BLaER1 (cell line): ENCODE results near the gene ZNF764.
A peak's percentile ranks its signal among the peaks of the same experiment; 100 is the strongest.

Source experiments
- H3K27ac ChIP-seq: shearing (Covaris generic); formaldehyde crosslinking; 2 replicates; pipeline ENCODE4 v1.8.1; 2022
- H3K27me3 ChIP-seq: shearing (Covaris generic); formaldehyde crosslinking; 2 replicates; pipeline ENCODE4 v1.8.1; 2022
- H3K36me3 ChIP-seq: shearing (Covaris generic); formaldehyde crosslinking; 2 replicates; pipeline ENCODE4 v1.8.1; 2022
- H3K4me1 ChIP-seq: shearing (Covaris generic); formaldehyde crosslinking; 2 replicates; pipeline ENCODE4 v1.8.1; 2022
- H3K4me2 ChIP-seq: shearing (Covaris generic); formaldehyde crosslinking; 2 replicates; pipeline ENCODE4 v1.8.1; 2022
- H3K4me3 ChIP-seq: shearing (Covaris generic); formaldehyde crosslinking; 2 replicates; pipeline ENCODE4 v1.8.1; 2022
- H3K9ac ChIP-seq: shearing (Covaris generic); formaldehyde crosslinking; 2 replicates; pipeline ENCODE4 v1.8.1; 2022
- H3K9me3 ChIP-seq: shearing (Covaris generic); formaldehyde crosslinking; 2 replicates; pipeline ENCODE4 v1.8.1; 2022
- H4K20me1 ChIP-seq: shearing (Covaris generic); formaldehyde crosslinking; 2 replicates; pipeline ENCODE4 v1.8.1; 2022
- Cebpa-rat ChIP-seq: shearing (Covaris generic); IDR thresholded peaks from 2 replicates; pipeline ENCODE4 v1.8.1; 2022

ZNF764 gene

GRCh38 chr16:30557957-30558788 lies at the start of gene ZNF764:
TSS of gene ZNF764 (minus strand) at chr16:30558374. CDS start at chr16:30558182, 192 bp downstream.
- Histone ChIP-seq H3K27ac (peak within 1 kb of the TSS; percentile 95), H4K20me1 (peaks cover 21% of the 10 kb centered on the region; the same call in 1 of the 2 replicates), H3K36me3 (peaks cover 34% of the 10 kb centered on the region), H3K27me3 (peaks cover 33% of the 10 kb centered on the region), H3K4me3 (peak within 1 kb of the TSS; percentile 95), H3K4me1 (peaks cover 51% of the 10 kb centered on the region), H3K9me3 (no peaks in the 10 kb centered on the region), H3K9ac (peak within 1 kb of the TSS; percentile 98), H3K4me2 (peak within 1 kb of the TSS; percentile 91)
- TF ChIP-seq Cebpa-rat: no peak

DNA sequence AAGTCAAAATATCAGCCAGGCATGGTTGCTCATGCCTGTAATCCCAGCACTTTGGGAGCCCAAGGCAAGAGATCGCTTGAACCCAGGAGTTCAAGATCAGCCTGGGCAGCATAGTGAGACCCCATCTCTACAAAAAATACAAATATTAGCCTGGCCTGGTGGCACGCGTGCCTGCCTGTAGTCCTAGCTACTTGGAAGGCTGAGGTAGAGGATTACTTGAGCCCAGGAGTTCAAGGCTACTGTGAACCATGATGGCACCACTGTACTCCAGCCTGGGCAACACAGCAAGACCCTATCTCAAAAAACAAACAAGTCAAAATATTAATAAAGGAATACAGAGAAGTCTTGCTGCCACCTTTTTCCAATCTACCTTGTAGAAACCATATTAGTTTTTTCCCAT lies 47.8 kb upstream of the ZNF764 start:
- Histone ChIP-seq H3K36me3 (peaks cover 70% of the 10 kb centered on the region), H3K4me3 (no peak overlapping the region), H3K27me3 (no peaks in the 10 kb centered on the region), H4K20me1 (peaks cover 21% of the 10 kb centered on the region; the same call in 1 of the 2 replicates), H3K27ac (no peak overlapping the region), H3K4me2 (no peak overlapping the region), H3K9ac (no peak overlapping the region), H3K9me3 (no peaks in the 10 kb centered on the region), H3K4me1 (peaks cover 26% of the 10 kb centered on the region)
- TF ChIP-seq Cebpa-rat: no peak

GRCh38 chr16:30605158-30605557 lies 47.0 kb upstream of the ZNF764 start:
- H4K20me1 ChIP-seq: peaks cover 21% of the 10 kb centered on the region; the same call in 1 of the 2 replicates
- no peak for TF ChIP-seq Cebpa-rat
- H3K9ac ChIP-seq: no peak overlapping the region
- no peaks in the 10 kb centered on the region for H3K27me3 ChIP-seq
- H3K9me3 ChIP-seq: no peaks in the 10 kb centered on the region
- H3K4me2 ChIP-seq: no peak overlapping the region
- no peak overlapping the region for H3K27ac ChIP-seq
- peaks cover 21% of the 10 kb centered on the region for H3K4me1 ChIP-seq
- H3K4me3 ChIP-seq: no peak overlapping the region
- peaks cover 77% of the 10 kb centered on the region for H3K36me3 ChIP-seq

DNA sequence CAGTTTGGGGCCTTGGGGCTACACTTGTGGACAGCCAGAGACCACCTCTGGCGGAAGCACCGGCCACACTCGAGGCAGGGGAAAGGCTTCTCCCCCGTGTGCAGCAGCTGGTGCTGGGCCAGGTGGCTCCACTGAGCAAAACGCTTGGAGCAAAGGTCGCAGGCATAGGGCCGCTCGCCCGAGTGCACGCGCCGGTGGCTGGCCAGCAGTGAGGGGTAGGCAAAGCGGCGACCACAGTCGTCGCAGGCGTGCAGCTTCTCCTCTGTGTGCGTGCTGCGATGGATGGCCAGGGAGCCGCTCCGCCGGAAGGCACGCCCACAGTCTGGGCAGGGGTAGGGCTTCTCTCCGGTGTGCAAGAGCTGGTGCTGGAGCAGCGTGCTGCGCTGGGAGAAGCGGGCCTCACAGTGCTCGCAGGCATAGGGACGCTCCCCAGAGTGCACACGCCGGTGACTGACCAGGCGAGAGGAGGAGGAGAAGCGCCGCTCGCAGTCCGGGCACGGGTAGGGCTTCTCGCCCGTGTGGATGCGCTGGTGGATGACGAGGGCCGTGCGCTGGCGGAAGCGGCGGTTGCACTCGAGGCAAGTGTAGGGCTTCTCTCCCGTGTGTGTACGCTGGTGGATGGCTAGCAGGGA lies 46.3 kb upstream of the ZNF764 start:
- H3K4me3 ChIP-seq: no peak overlapping the region
- H3K4me2 ChIP-seq: no peak overlapping the region
- H3K9me3 ChIP-seq: no peaks in the 10 kb centered on the region
- H3K27me3 ChIP-seq: no peaks in the 10 kb centered on the region
- no peak for TF ChIP-seq Cebpa-rat
- no peak overlapping the region for H3K27ac ChIP-seq
- peaks cover 20% of the 10 kb centered on the region for H3K4me1 ChIP-seq
- peaks cover 78% of the 10 kb centered on the region for H3K36me3 ChIP-seq
- H3K9ac ChIP-seq: no peak overlapping the region
- peaks cover 21% of the 10 kb centered on the region; the same call in 1 of the 2 replicates for H4K20me1 ChIP-seq

- Histone ChIP-seq H3K4me3 (no peak overlapping the region), H3K9ac (no peak overlapping the region), H3K4me1 (peaks cover 15% of the 10 kb centered on the region), H3K4me2 (no peak overlapping the region), H3K27ac (no peak overlapping the region), H4K20me1 (peaks cover 21% of the 10 kb centered on the region; the same call in 1 of the 2 replicates), H3K27me3 (no peaks in the 10 kb centered on the region), H3K9me3 (no peaks in the 10 kb centered on the region), H3K36me3 (peaks cover 83% of the 10 kb centered on the region)
- TF ChIP-seq Cebpa-rat: no peak
Observed at GRCh38 chr16:30603945-30604315, 45.8 kb upstream of the ZNF764 start.

DNA sequence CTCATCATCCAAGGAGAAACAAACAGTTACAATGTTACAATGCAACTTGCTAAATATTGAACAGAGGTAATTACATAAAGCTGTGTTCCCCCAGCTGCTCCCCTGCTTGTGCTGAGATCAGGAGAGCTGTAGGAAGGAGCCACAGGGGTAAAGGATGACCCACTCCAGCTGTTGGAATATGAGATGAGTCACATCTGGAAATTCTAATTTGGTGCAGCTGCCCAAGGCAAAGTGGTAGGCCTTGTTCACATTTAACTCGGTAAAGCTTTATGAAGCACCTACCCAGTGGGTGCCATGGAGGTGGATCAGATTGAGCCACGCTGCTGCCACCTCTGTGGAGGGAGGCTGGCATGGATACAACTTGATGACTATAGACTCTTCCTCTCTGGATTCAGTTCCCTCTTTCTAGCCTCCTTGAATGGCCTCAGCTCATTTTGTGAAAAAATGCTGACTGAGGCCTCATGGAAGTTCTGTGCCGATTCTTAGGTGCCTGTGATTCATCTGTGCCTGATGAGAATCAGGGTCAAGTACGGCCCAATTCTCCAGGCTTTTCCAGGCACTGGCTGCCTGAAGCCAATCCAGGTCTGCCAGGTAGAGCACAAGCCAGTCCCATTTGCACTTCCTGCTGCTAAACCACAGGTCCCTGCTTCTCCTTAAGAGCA lies 44.6 kb upstream of the ZNF764 start:
- Histone ChIP-seq H3K27me3 (no peaks in the 10 kb centered on the region), H4K20me1 (peaks cover 21% of the 10 kb centered on the region; the same call in 1 of the 2 replicates), H3K4me2 (no peak overlapping the region), H3K36me3 (peaks cover 78% of the 10 kb centered on the region), H3K4me3 (no peak overlapping the region), H3K27ac (no peak overlapping the region), H3K9ac (no peak overlapping the region), H3K9me3 (no peaks in the 10 kb centered on the region), H3K4me1 (0 out of 2 replicates have a peak, but pooled peaks cover 3% of the 10 kb centered on the region)
- no peak for TF ChIP-seq Cebpa-rat

- Histone ChIP-seq H3K4me2 (no peak overlapping the region), H4K20me1 (peaks cover 21% of the 10 kb centered on the region; the same call in 1 of the 2 replicates), H3K9ac (no peak overlapping the region), H3K27me3 (no peaks in the 10 kb centered on the region), H3K4me1 (no peaks in the 10 kb centered on the region), H3K9me3 (no peaks in the 10 kb centered on the region), H3K27ac (no peak overlapping the region), H3K4me3 (no peak overlapping the region), H3K36me3 (peaks cover 70% of the 10 kb centered on the region)
- no peak for TF ChIP-seq Cebpa-rat
Observed at GRCh38 chr16:30601966-30602365, 43.8 kb upstream of the ZNF764 start.

DNA sequence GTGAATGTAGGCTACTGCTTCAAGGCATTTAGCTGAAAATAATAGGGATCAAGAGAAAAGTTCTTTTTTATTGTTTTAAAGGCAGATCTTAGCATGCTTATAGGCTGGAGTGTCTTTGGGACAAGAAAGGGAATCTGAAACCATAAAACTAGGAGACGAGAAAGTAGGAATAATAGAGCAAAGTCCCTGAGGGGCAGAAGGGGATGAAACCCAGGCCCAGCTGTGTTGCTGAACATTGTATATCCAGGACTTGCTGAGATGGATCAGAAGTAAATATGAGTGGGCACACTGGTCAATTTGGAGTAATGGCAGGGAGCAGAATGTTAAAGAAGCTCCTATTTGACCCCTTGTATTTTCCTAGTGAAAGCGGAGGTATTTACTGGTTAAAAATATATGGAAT lies 42.8 kb upstream of the ZNF764 start:
- Histone ChIP-seq H4K20me1 (peaks cover 21% of the 10 kb centered on the region; the same call in 1 of the 2 replicates), H3K4me3 (no peak overlapping the region), H3K36me3 (peaks cover 68% of the 10 kb centered on the region), H3K9me3 (no peaks in the 10 kb centered on the region), H3K4me2 (no peak overlapping the region), H3K9ac (no peak overlapping the region), H3K27me3 (no peaks in the 10 kb centered on the region), H3K27ac (no peak overlapping the region), H3K4me1 (no peaks in the 10 kb centered on the region)
- TF ChIP-seq Cebpa-rat: no peak

GRCh38 chr16:30600215-30600614 lies 42.0 kb upstream of the ZNF764 start:
- peaks cover 64% of the 10 kb centered on the region for H3K36me3 ChIP-seq
- H3K9ac ChIP-seq: no peak overlapping the region
- H3K4me1 ChIP-seq: no peaks in the 10 kb centered on the region
- no peak overlapping the region for H3K27ac ChIP-seq
- no peaks in the 10 kb centered on the region for H3K9me3 ChIP-seq
- no peak overlapping the region for H3K4me2 ChIP-seq
- H3K4me3 ChIP-seq: no peak overlapping the region
- no peak for TF ChIP-seq Cebpa-rat
- H4K20me1 ChIP-seq: peaks cover 21% of the 10 kb centered on the region; the same call in 1 of the 2 replicates
- H3K27me3 ChIP-seq: no peaks in the 10 kb centered on the region
